ENCODE results near the gene SRSF4.

SRSF4 gene

GRCh38 chr1:29200906-29201594 lies 19.4 kb upstream of the SRSF4 start:
- no peak for DNase-seq (ENCODE audit: low spot score)

GRCh38 chr1:29197993-29198392 lies 16.3 kb upstream of the SRSF4 start:
- no peak for DNase-seq (ENCODE audit: low spot score)

DNA sequence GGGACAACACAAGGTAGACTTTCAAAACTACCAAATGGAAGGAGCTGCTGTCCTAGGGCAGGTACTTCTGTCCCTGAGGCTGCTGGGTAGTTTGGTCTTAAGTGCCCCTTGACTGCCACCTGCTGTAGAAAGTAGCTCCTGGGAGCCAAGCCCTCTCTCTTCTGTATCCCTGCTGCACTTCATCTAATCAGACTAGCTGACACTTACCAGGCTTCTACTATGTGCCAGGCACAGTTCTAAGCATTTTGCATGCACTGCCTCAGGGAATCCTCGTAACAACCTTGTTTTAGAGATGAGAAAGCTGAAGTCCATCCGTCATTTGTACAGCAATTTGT lies 15.9 kb upstream of the SRSF4 start:
- no peak for DNase-seq (ENCODE audit: low spot score)

GRCh38 chr1:29196863-29197589 lies 15.3 kb upstream of the SRSF4 start:
- DNase-seq (ENCODE audit: low spot score): no peak

GRCh38 chr1:29195881-29196291 lies 14.2 kb upstream of the SRSF4 start:
- no peak for DNase-seq (ENCODE audit: low spot score)

DNA sequence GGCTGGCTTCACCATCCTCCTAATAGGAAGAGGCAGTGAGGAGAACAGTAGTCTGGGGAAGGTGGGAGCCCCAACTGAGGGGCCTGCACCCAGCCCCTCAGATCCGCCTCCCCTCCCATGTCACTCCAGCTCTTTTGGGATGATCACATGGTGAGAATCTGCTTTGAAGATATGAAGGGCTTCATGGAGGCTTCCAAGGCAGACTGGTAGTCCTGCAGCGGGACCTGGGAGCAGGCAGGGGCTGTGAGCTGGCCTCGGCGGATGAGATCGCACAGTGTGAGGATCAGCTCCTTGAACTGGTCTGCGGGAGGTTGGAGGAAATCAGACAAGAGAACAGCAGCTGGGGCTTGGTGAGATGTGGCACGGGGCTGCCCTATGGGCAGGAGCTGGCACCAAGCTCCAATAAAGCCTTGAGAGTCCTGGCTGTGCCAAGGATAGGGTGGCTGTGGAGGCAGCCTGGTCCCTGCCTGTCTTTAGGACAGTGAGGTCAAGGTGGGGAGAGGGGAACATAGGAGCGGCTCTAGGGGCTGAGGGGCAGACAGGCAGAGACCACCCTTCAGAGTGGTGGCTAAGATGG lies 12.3 kb upstream of the SRSF4 start:
- no peak for DNase-seq (ENCODE audit: low spot score)

- no peak for DNase-seq (ENCODE audit: low spot score)
Observed at GRCh38 chr1:29190718-29191117, 9.0 kb upstream of the SRSF4 start.

DNA sequence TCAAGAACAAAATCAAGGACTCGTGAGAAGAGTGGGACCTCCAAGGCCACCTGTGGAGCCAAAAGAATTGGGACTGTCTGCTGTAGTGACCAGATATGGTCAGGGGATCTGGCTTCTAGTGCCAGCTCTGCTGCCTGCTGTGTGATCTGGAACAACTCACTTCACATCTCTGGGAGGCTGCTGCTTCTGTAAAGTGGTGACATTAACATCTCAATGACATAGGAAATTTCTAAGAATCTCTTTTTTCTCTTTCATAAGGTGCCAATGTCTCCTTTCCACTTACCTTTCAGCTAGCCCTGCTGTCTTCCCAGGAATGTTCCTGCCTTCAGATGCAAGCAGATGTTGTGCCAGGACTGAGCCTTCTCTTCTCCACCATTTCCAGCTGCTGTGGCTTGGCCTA lies 5.0 kb upstream of the SRSF4 start:
- DNase-seq (ENCODE audit: low spot score): no peak

GRCh38 chr1:29186252-29186651 lies 4.6 kb upstream of the SRSF4 start:
- no peak for DNase-seq (ENCODE audit: low spot score)

DNA sequence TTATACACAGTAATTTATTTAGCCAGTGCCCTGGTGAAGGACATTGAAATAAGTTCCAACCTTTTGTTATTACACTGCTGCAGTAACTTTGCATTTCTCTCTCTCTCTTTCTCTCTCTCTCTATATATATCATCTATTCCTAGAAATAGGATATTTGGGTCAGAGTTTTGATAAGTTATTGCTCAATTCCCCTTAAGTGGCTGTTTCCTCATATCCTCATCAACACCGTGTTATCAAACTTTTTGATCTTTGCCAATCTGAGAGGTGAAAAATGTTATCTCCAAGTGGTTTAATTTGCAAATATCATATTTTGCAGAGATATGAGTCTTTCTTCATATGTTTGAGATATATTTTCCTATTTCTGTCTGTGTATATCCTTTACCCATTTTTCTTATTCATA lies 1.6 kb upstream of the SRSF4 start:
- DNase-seq (ENCODE audit: low spot score): no peak

- no peak for DNase-seq (ENCODE audit: low spot score)
Observed at GRCh38 chr1:29180497-29181412, 945 bp downstream of the SRSF4 start.

- DNase-seq (ENCODE audit: low spot score): no peak
Observed at GRCh38 chr1:29179641-29180184, 2.0 kb downstream of the SRSF4 start.

DNA sequence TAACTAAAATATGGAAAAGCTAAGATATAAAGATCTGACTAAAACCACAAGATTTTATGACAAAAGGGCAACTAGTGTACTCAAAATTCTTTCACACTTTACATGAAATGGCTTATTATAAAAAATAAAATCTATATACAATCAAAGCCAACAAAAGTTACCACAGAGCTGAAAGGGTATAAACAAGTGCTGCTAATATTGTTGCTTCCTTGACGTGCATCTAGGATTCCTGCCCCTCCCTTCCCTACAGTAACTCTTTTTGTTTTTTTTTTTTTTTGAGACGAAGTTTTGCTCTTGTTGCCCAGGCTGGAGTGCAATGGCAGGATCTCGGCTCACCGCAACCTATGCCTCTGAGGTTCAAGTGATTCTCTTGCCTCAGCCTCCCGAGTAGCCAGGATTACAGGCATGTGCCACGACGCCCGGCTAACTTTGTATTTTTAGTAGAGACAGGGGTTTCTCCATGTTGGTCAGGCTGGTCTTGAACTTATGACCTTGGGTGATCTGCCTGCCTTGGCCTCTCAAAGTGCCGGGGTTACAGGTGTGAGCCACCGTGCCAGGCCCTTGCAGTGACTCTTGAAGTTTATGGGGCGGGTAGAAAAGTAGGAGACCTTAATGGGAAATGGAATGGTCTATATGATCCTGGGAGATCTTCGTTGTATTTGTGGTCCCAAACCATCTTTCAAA lies 4.5 kb downstream of the SRSF4 start:
- no peak for DNase-seq (ENCODE audit: low spot score)

DNA sequence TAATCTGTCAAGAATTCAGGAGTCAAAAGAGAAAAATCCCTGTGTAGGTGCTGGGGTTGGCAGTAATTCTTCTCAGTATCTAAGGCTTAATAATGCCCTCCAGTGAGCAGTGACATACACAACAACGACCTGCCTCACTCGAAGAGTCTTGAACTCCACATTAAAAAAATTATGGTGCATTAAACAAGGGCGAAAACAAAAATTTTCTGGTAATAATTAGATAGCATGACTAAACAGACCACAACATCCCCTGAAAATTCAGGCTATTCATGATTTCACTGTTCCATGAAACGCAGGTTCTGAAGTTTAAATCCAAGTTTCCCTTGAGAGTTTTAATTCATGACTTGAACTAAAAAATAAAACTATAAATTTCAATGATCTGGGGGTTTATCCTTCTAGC lies 5.1 kb downstream of the SRSF4 start:
- DNase-seq (ENCODE audit: low spot score): no peak

- no peak for DNase-seq (ENCODE audit: low spot score)
Observed at GRCh38 chr1:29172415-29172939, 9.2 kb downstream of the SRSF4 start.

- no peak for DNase-seq (ENCODE audit: low spot score)
Observed at GRCh38 chr1:29171521-29171920, 10.2 kb downstream of the SRSF4 start.

DNA sequence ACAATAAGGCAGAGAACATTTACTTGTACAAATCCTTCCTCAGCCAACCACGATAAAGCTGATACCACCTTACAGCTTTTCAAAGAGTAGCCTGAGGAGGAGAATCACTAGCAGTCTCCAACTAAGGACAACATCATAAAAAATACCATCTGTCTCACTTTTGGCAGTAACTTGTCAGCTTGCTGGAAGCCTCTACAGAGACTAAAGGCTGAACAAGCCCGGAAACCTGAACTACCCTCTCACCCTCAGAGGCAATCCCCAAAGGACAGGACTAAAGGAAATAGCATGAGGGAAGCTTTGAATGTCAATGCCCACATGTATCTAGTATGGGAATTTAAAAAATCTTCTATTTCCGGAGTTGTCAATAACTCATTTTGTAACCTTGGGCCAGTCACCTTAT lies 10.6 kb downstream of the SRSF4 start:
- DNase-seq (ENCODE audit: low spot score): no peak

DNA sequence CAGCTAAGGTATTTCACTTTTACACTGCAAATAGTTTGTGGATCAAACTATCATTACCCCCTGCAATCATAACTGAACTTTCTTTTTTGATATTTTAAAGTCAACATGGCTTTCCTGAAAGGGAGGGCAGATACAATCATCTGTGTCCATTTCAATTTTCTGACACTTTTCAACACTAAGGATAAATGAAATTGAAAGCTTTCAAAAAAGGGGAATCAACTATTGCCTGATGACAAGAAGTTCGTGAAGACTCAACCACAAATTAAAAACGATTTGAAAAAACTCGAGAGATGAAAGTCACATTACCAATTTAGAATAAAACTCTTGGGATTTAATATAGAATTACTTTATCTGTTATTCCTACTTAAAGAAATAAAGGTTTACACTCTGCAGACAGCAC lies 11.7 kb downstream of the SRSF4 start:
- no peak for DNase-seq (ENCODE audit: low spot score)

DNA sequence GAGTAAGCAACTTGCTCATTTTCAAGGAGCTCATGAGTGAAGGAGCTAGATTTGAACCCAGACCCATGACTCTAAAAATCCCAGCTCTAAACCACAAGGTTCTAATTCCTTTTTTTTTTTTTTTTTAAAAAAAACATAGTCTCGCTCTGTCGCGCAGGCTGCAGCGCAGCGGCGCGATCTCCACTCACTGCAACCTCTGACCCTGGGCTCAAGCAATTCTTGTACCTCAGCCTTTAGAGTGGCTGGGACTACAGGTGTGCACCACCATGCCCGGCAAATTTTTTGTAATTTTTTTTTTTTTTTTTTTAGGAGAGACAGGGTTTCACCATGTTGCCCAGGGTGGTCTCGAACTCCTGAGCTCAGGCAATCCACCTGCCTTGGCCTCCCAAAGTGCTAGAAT lies 13.8 kb downstream of the SRSF4 start:
- DNase-seq (ENCODE audit: low spot score): no peak

DNA sequence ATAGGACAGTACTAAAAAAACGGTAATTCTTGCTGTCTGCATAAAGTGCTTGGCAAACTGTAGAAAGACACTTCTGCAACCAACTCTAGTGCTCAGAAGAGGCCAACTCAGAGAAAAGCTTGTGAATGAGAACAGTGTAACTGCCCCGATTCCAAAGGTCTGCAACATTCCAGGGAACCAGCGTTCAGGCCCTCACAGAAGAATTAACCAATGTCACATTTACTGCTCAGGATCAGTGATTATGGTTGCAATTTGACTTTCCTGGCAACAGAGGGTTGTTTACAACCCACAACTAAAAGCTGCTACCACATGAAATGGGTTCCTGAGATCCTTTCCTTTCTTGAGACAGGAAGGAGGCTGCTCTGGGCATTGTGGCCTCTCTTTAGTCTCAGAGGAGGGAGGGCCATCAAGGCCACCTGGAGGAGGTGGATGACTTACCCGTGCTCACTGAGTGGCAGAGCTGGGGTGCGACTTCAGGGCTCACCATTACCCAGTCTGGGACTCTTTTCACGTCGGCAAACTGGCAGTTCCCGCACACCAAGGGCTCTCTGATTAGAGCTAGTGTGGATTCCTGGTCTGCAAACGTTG lies 15.3 kb downstream of the SRSF4 start:
- no peak for DNase-seq (ENCODE audit: low spot score)

DNA sequence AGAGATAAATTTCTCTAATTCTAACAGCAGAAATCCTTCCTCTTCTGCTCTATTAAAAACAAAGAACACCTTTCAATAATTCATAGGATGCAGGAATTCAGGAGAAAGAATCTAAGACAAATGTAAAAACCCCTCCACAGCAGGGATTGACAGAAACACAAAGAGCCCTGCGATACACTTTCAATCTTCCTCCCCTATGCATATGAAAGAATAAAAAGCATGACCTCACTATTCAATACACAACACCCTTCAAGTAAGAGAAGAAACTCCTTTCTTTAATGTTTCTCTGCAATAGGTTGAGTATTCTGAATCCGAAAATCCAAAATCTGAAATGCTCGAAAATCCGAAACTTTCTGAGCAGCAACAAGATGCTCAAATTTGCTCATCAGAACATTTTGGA lies 17.1 kb downstream of the SRSF4 start:
- no peak for DNase-seq (ENCODE audit: low spot score)

Data from kidney capillary endothelial cell (primary cell).